SK-N-SH treated with all-trans-retinoic acid at 6 μM for 48 hours (cell line): ENCODE measurements around the gene MT1B.

Experiments
- ATAC-seq: fragments of 200-7000 bp; cut with Tn5 transposase; 3 replicates; pipeline ENCODE4 v1.9.1; 2020; ENCODE audit warnings: mild to moderate bottlenecking, moderate library complexity
- ARNTL ChIP-seq: fragments of 450-650 bp; formaldehyde crosslinking; IDR thresholded peaks from 2 replicates; pipeline ENCODE4 v1.5.0; 2020; ENCODE audit warnings: low read depth, mild to moderate bottlenecking, moderate library complexity, borderline replicate concordance
- BACH2 ChIP-seq: fragments of 250-450 bp; sonication (Bioruptor Pico); IDR thresholded peaks from 2 replicates; pipeline ENCODE4 v1.9.0; 2021; ENCODE audit warnings: mild to moderate bottlenecking, borderline replicate concordance
- CSDC2 ChIP-seq: fragments of 250-450 bp; sonication (Bioruptor Pico); IDR thresholded peaks from 2 replicates; pipeline ENCODE4 v1.5.0; 2020; ENCODE audit warnings: mild to moderate bottlenecking, moderate library complexity
- ESRRG ChIP-seq: fragments of 250-450 bp; sonication (Bioruptor Pico); IDR thresholded peaks from 2 replicates; pipeline ENCODE4 v1.6.1; 2021; ENCODE audit warnings: mild to moderate bottlenecking
- GLIS3 ChIP-seq: fragments of 250-450 bp; sonication (Bioruptor Pico); IDR thresholded peaks from 2 replicates; pipeline ENCODE4 v1.5.0; 2020; ENCODE audit warnings: mild to moderate bottlenecking, moderate library complexity
- ISL1 ChIP-seq: fragments of 250-450 bp; sonication (Bioruptor Pico); IDR thresholded peaks from 2 replicates; pipeline ENCODE4 v2.1.2; 2022; ENCODE audit warnings: mild to moderate bottlenecking, moderate library complexity
- OSR1 ChIP-seq: fragments of 250-450 bp; sonication (Bioruptor Pico); IDR thresholded peaks from 2 replicates; pipeline ENCODE4 v1.8.0; 2022; ENCODE audit warnings: moderate library complexity, mild to moderate bottlenecking, inconsistent platforms
- PPARA ChIP-seq: fragments of 250-450 bp; sonication (Bioruptor Pico); IDR thresholded peaks from 2 replicates; pipeline ENCODE4 v1.5.0; 2020; ENCODE audit warnings: mild to moderate bottlenecking, borderline replicate concordance
- RARB ChIP-seq: fragments of 250-450 bp; sonication (Bioruptor Pico); IDR thresholded peaks from 2 replicates; pipeline ENCODE4 v1.8.0; 2021; ENCODE audit warnings: mild to moderate bottlenecking, moderate library complexity
- SNAI2 ChIP-seq: fragments of 250-450 bp; sonication (Bioruptor Pico); IDR thresholded peaks from 2 replicates; pipeline ENCODE4 v1.5.0; 2020; ENCODE audit warnings: mild to moderate bottlenecking, moderate library complexity
- TCF4 ChIP-seq: fragments of 250-450 bp; sonication (Bioruptor Pico); IDR thresholded peaks from 2 replicates; pipeline ENCODE4 v1.8.0; 2021; ENCODE audit warnings: mild to moderate bottlenecking, moderate library complexity, borderline replicate concordance
- TOX ChIP-seq: fragments of 250-450 bp; sonication (Bioruptor Pico); IDR thresholded peaks from 2 replicates; pipeline ENCODE4 v1.8.0; 2021; ENCODE audit warnings: mild to moderate bottlenecking, moderate library complexity, borderline replicate concordance
- ZC3H10 ChIP-seq: fragments of 250-450 bp; sonication (Bioruptor Pico); IDR thresholded peaks from 2 replicates; pipeline ENCODE4 v1.5.1; 2021; ENCODE audit warnings: mild to moderate bottlenecking, moderate library complexity
- ZFP3 ChIP-seq: fragments of 250-450 bp; sonication (Bioruptor Pico); IDR thresholded peaks from 2 replicates; pipeline ENCODE4 v1.5.0; 2020; ENCODE audit warnings: mild to moderate bottlenecking, moderate library complexity
- ZFP30 ChIP-seq: fragments of 450-650 bp; formaldehyde crosslinking; IDR thresholded peaks from 2 replicates; pipeline ENCODE4 v1.5.0; 2022; ENCODE audit warnings: mild to moderate bottlenecking, moderate library complexity
- ZNF565 ChIP-seq: fragments of 450-650 bp; formaldehyde crosslinking; conservative IDR thresholded peaks from 2 replicates; pipeline ENCODE4 v1.5.0; 2020; ENCODE audit warnings: low read depth, mild to moderate bottlenecking, moderate library complexity
- ZNF70 ChIP-seq: fragments of 450-650 bp; formaldehyde crosslinking; IDR thresholded peaks from 2 replicates; pipeline ENCODE4 v1.5.0; 2020; ENCODE audit warnings: mild to moderate bottlenecking, moderate library complexity
- ZNF8 ChIP-seq: fragments of 450-650 bp; formaldehyde crosslinking; IDR thresholded peaks from 2 replicates; pipeline ENCODE4 v1.5.0; 2020; ENCODE audit warnings: mild to moderate bottlenecking, moderate library complexity
- TF ChIP-seq, protein P1 (sequence below): fragments of 250-450 bp; sonication (Bioruptor Pico); IDR thresholded peaks from 2 replicates; pipeline ENCODE4 v1.5.1; 2020; ENCODE audit warnings: low read depth, mild to moderate bottlenecking, moderate library complexity
- TF ChIP-seq, protein P2 (sequence below): fragments of 250-450 bp; sonication (Bioruptor Pico); IDR thresholded peaks from 2 replicates; pipeline ENCODE4 v1.8.0; 2020; ENCODE audit warnings: mild to moderate bottlenecking, moderate library complexity, borderline replicate concordance
- TF ChIP-seq, protein P3 (sequence below): fragments of 250-450 bp; sonication (Bioruptor Pico); IDR thresholded peaks from 2 replicates; pipeline ENCODE4 v1.5.0; 2020; ENCODE audit warnings: mild to moderate bottlenecking, moderate library complexity
- TF ChIP-seq, protein P4 (sequence below): fragments of 250-450 bp; sonication (Bioruptor Pico); IDR thresholded peaks from 2 replicates; pipeline ENCODE4 v1.8.0; 2021; ENCODE audit warnings: low read depth, mild to moderate bottlenecking, moderate library complexity, borderline replicate concordance

MT1B gene

DNA sequence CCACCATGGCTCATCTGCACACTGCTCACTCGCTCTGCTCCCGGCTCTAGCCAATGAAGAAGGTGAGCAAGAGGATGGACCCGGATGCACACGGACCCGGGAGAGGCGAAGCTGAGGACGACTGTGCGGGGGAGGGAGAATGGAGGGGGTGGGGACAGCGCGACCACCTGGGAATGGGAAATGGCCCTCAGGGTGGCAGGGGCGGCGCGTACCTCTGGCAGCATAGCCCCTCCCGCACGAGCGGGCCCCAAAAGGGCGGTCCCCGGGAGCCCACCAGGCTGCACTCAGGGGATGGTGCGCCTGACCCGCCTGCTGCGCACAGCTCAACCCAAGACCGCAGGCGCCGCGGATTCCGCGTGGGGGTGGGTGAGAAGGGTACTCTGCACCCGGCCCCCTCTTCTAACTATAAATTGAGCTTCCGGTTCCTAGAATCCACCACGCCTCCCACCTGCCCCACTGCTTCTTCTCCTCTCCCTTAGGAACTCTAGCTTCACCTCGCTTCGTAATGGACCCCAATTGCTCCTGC is 24.1 kb downstream of the MT1B start:
- TF ChIP-seq TCF4 (no peak), RARB (CRISPR knock-in tag) (no peak), GLIS3 (CRISPR knock-in tag) (no peak), ZFP30 (CRISPR knock-in tag) (no peak), ARNTL (CRISPR knock-in tag) (no peak), OSR1 (CRISPR knock-in tag) (no peak), ZC3H10 (CRISPR knock-in tag) (no peak), ESRRG (CRISPR knock-in tag) (no peak), ZFP3 (no peak), ZNF565 (CRISPR knock-in tag) (no peak), TOX (CRISPR knock-in tag) (no peak), ISL1 (no peak), SNAI2 (CRISPR knock-in tag) (no peak), PPARA (CRISPR knock-in tag) (no peak), BACH2 (CRISPR knock-in tag) (no peak), ZNF70 (CRISPR knock-in tag) (no peak), ZNF8 (no peak)
- TF ChIP-seq, protein P1, sequence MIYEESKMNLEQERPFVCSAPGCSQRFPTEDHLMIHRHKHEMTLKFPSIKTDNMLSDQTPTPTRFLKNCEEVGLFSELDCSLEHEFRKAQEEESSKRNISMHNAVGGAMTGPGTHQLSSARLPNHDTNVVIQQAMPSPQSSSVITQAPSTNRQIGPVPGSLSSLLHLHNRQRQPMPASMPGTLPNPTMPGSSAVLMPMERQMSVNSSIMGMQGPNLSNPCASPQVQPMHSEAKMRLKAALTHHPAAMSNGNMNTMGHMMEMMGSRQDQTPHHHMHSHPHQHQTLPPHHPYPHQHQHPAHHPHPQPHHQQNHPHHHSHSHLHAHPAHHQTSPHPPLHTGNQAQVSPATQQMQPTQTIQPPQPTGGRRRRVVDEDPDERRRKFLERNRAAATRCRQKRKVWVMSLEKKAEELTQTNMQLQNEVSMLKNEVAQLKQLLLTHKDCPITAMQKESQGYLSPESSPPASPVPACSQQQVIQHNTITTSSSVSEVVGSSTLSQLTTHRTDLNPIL (CRISPR knock-in tag): no peak
- TF ChIP-seq, protein P2, sequence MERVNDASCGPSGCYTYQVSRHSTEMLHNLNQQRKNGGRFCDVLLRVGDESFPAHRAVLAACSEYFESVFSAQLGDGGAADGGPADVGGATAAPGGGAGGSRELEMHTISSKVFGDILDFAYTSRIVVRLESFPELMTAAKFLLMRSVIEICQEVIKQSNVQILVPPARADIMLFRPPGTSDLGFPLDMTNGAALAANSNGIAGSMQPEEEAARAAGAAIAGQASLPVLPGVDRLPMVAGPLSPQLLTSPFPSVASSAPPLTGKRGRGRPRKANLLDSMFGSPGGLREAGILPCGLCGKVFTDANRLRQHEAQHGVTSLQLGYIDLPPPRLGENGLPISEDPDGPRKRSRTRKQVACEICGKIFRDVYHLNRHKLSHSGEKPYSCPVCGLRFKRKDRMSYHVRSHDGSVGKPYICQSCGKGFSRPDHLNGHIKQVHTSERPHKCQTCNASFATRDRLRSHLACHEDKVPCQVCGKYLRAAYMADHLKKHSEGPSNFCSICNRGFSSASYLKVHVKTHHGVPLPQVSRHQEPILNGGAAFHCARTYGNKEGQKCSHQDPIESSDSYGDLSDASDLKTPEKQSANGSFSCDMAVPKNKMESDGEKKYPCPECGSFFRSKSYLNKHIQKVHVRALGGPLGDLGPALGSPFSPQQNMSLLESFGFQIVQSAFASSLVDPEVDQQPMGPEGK: no peak
- TF ChIP-seq, protein P3, sequence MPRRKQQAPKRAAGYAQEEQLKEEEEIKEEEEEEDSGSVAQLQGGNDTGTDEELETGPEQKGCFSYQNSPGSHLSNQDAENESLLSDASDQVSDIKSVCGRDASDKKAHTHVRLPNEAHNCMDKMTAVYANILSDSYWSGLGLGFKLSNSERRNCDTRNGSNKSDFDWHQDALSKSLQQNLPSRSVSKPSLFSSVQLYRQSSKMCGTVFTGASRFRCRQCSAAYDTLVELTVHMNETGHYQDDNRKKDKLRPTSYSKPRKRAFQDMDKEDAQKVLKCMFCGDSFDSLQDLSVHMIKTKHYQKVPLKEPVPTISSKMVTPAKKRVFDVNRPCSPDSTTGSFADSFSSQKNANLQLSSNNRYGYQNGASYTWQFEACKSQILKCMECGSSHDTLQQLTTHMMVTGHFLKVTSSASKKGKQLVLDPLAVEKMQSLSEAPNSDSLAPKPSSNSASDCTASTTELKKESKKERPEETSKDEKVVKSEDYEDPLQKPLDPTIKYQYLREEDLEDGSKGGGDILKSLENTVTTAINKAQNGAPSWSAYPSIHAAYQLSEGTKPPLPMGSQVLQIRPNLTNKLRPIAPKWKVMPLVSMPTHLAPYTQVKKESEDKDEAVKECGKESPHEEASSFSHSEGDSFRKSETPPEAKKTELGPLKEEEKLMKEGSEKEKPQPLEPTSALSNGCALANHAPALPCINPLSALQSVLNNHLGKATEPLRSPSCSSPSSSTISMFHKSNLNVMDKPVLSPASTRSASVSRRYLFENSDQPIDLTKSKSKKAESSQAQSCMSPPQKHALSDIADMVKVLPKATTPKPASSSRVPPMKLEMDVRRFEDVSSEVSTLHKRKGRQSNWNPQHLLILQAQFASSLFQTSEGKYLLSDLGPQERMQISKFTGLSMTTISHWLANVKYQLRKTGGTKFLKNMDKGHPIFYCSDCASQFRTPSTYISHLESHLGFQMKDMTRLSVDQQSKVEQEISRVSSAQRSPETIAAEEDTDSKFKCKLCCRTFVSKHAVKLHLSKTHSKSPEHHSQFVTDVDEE (CRISPR knock-in tag): no peak
- ATAC-seq: no peak

GRCh38 chr16:56677474-56677873 is 25.8 kb downstream of the MT1B start:
- no peak for ATAC-seq
- TF ChIP-seq SNAI2 (CRISPR knock-in tag): no peak
- no peak for TF ChIP-seq ESRRG (CRISPR knock-in tag)
- TF ChIP-seq PPARA (CRISPR knock-in tag): no peak

GRCh38 chr16:56679078-56679730 is 27.5 kb downstream of the MT1B start:
- no peak for TF ChIP-seq TOX (CRISPR knock-in tag)
- no peak for TF ChIP-seq GLIS3 (CRISPR knock-in tag)
- no peak for TF ChIP-seq ESRRG (CRISPR knock-in tag)
- TF ChIP-seq, protein P4, sequence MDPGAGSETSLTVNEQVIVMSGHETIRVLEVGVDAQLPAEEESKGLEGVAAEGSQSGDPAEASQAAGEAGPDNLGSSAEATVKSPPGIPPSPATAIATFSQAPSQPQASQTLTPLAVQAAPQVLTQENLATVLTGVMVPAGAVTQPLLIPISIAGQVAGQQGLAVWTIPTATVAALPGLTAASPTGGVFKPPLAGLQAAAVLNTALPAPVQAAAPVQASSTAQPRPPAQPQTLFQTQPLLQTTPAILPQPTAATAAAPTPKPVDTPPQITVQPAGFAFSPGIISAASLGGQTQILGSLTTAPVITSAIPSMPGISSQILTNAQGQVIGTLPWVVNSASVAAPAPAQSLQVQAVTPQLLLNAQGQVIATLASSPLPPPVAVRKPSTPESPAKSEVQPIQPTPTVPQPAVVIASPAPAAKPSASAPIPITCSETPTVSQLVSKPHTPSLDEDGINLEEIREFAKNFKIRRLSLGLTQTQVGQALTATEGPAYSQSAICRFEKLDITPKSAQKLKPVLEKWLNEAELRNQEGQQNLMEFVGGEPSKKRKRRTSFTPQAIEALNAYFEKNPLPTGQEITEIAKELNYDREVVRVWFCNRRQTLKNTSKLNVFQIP (CRISPR knock-in tag): no peak
- no peak for TF ChIP-seq ZNF8
- no peak for TF ChIP-seq ZNF70 (CRISPR knock-in tag)
- TF ChIP-seq ZFP30 (CRISPR knock-in tag): no peak
- TF ChIP-seq ZFP3: no peak
- TF ChIP-seq ZC3H10 (CRISPR knock-in tag): no peak
- TF ChIP-seq CSDC2 (CRISPR knock-in tag): no peak
- TF ChIP-seq, protein P3 (CRISPR knock-in tag): no peak
- no peak for TF ChIP-seq TCF4
- no peak for TF ChIP-seq OSR1 (CRISPR knock-in tag)
- no peak for ATAC-seq
